Measurements from ENCODE around the gene PDZD2.

GRCh38 chr5:32061236-32061635 is 422.3 kb downstream of the PDZD2 start:
- TF ChIP-seq CTCF (IDR thresholded peaks at IDR 0.05): no peak
- no peak for TF ChIP-seq POLR2A (IDR thresholded peaks at IDR 0.05)
- no peak for TF ChIP-seq EP300 (IDR thresholded peaks at IDR 0.05)
